DOHH2 (cell line): ENCODE results near the gene PIP5K1C.

Source experiments
- H3F3A ChIP-seq: fragments of 200-600 bp; sonication (generic), shearing (Covaris generic); 2 replicates; pipeline ENCODE4 v1.6.0; 2016; ENCODE audit warnings: antibody characterized with exemption, mild to moderate bottlenecking; ENCODE audit not compliant: control insufficient read depth, insufficient read depth
- H3K27ac ChIP-seq: fragments of 200-600 bp; sonication (generic); 2 replicates; pipeline ENCODE4 v1.5.1; 2014; ENCODE audit warnings: low read depth, mild to moderate bottlenecking, low read length, moderate library complexity
- H3K27me3 ChIP-seq: fragments of 200-600 bp; sonication (generic); 2 replicates; pipeline ENCODE4 v1.6.1; 2014; ENCODE audit warnings: mild to moderate bottlenecking, low read length, mixed read lengths; ENCODE audit not compliant: control insufficient read depth
- H3K36me3 ChIP-seq: fragments of 200-600 bp; sonication (generic); 2 replicates; pipeline ENCODE4 v1.6.1; 2014; ENCODE audit warnings: mild to moderate bottlenecking, low read length, moderate library complexity, mixed read lengths; ENCODE audit not compliant: control insufficient read depth
- H3K4me1 ChIP-seq: fragments of 200-600 bp; sonication (generic); 2 replicates; pipeline ENCODE4 v1.6.1; 2014; ENCODE audit warnings: mild to moderate bottlenecking, low read length, mixed read lengths; ENCODE audit not compliant: control insufficient read depth
- H3K4me2 ChIP-seq: fragments of 200-600 bp; sonication (generic); 2 replicates; pipeline ENCODE4 v1.6.0; 2014; ENCODE audit warnings: mild to moderate bottlenecking, low read length, moderate library complexity
- H3K4me3 ChIP-seq: fragments of 200-600 bp; sonication (generic); 2 replicates; pipeline ENCODE4 v1.5.1; 2014; ENCODE audit warnings: mild to moderate bottlenecking, low read length, mixed read lengths
- H3K79me2 ChIP-seq: fragments of 200-600 bp; sonication (generic); 2 replicates; pipeline ENCODE4 v1.6.1; 2014; ENCODE audit warnings: mild to moderate bottlenecking, low read length, mixed read lengths; ENCODE audit not compliant: control insufficient read depth
- H3K9me2 ChIP-seq: fragments of 200-600 bp; sonication (generic); replicated peaks from 2 replicates; pipeline ENCODE4 v1.6.1; 2014; ENCODE audit warnings: mild to moderate bottlenecking, low read length, mixed read lengths; ENCODE audit not compliant: control insufficient read depth
- H3K9me3 ChIP-seq: fragments of 200-600 bp; sonication (generic); 2 replicates; pipeline ENCODE4 v1.6.1; 2014; ENCODE audit warnings: antibody characterized with exemption, low read length, mixed read lengths; ENCODE audit not compliant: control insufficient read depth, insufficient read depth
- H4K20me1 ChIP-seq: fragments of 200-600 bp; sonication (generic); 2 replicates; pipeline ENCODE4 v1.6.0; 2014; ENCODE audit warnings: low read depth, mild to moderate bottlenecking, antibody characterized with exemption, low read length, moderate library complexity; ENCODE audit not compliant: control insufficient read depth, insufficient read depth
- EZH2phosphoT487 ChIP-seq: fragments of 200-600 bp; sonication (generic); IDR thresholded peaks from 2 replicates; pipeline ENCODE4 v1.6.1; 2017; ENCODE audit warnings: borderline replicate concordance, mild to moderate bottlenecking, antibody characterized with exemption, low read length, moderate library complexity, mixed read lengths
- TF ChIP-seq, protein P1 (sequence below): fragments of 200-600 bp; sonication (generic); IDR thresholded peaks from one replicate; pipeline ENCODE4 v1.5.1; 2014; ENCODE audit warnings: antibody characterized with exemption, mild to moderate bottlenecking, low read depth, low read length; ENCODE audit not compliant: poor library complexity, severe bottlenecking

PIP5K1C gene

DNA sequence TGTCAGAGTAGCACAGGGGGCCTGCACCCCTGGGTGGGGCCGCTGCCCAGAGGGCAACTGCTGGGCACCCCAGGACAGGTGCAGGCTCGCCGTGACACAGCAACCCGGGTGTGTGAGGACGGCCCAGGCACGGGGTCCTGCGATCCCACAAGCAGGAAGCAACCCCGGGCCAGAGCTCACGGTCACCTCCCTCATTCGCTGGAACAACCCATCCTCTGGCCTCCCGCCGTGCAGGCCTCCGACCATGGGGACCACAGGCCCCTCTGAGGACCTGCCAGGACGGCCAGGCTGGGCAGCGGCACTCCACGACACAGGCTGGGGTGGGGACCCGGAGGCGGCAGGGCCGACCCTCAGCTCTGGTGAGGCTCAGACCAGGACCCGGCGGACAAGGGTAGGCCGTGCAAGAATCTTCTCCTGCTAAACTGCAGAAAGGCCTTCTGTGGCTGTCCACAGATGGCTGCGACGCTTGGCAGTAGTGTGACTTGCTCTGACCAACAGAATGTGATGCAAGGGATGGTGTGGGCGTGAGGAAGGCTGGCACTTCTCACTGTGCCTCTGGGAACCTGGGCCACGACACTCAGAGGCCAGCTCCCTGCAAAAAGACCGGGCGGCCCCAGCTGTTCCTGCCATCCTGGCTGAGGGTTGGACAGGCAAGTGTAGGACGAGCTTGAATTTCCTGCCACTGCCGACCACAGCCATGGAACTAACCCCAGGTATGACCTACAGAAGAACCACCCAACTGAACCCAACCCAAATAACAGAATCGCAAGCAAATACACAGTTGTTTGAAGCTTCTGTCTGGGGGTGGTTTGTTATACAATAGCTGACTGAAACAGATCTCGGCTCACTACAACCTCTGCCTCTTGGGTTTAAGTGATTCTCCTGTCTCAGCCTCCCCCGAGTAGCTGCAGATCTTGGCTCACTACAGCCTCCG lies 26.5 kb downstream of the PIP5K1C start:
- H3K9me2 ChIP-seq: no peaks in the 10 kb centered on the region
- no peaks in the 10 kb centered on the region for H3F3A ChIP-seq
- H4K20me1 ChIP-seq: peaks cover 10% of the 10 kb centered on the region
- TF ChIP-seq, protein P1, sequence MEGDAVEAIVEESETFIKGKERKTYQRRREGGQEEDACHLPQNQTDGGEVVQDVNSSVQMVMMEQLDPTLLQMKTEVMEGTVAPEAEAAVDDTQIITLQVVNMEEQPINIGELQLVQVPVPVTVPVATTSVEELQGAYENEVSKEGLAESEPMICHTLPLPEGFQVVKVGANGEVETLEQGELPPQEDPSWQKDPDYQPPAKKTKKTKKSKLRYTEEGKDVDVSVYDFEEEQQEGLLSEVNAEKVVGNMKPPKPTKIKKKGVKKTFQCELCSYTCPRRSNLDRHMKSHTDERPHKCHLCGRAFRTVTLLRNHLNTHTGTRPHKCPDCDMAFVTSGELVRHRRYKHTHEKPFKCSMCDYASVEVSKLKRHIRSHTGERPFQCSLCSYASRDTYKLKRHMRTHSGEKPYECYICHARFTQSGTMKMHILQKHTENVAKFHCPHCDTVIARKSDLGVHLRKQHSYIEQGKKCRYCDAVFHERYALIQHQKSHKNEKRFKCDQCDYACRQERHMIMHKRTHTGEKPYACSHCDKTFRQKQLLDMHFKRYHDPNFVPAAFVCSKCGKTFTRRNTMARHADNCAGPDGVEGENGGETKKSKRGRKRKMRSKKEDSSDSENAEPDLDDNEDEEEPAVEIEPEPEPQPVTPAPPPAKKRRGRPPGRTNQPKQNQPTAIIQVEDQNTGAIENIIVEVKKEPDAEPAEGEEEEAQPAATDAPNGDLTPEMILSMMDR: no peak
- no peak for TF ChIP-seq EZH2phosphoT487
- peaks cover 21% of the 10 kb centered on the region for H3K27me3 ChIP-seq
- H3K4me3 ChIP-seq: no peak overlapping the region
- no peaks in the 10 kb centered on the region for H3K36me3 ChIP-seq
- no peak overlapping the region for H3K4me2 ChIP-seq
- H3K27ac ChIP-seq: no peak overlapping the region
- no peaks in the 10 kb centered on the region for H3K79me2 ChIP-seq
- H3K9me3 ChIP-seq: no peaks in the 10 kb centered on the region
- peaks cover 15% of the 10 kb centered on the region for H3K4me1 ChIP-seq

- no peak overlapping the region for H3K27ac ChIP-seq
- peaks cover 15% of the 10 kb centered on the region for H3K4me1 ChIP-seq
- H3K9me3 ChIP-seq: no peaks in the 10 kb centered on the region
- no peaks in the 10 kb centered on the region for H3K79me2 ChIP-seq
- H3K4me2 ChIP-seq: no peak overlapping the region
- no peaks in the 10 kb centered on the region for H3K9me2 ChIP-seq
- no peaks in the 10 kb centered on the region for H3F3A ChIP-seq
- H3K4me3 ChIP-seq: no peak overlapping the region
- H3K36me3 ChIP-seq: no peaks in the 10 kb centered on the region
- TF ChIP-seq EZH2phosphoT487: no peak
- TF ChIP-seq, protein P1: peak; percentile 11
- H4K20me1 ChIP-seq: peaks cover 10% of the 10 kb centered on the region
- peaks cover 21% of the 10 kb centered on the region for H3K27me3 ChIP-seq
Measured at GRCh38 chr19:3672993-3673392, 27.3 kb downstream of the PIP5K1C start.

GRCh38 chr19:3672575-3672948 lies 27.7 kb downstream of the PIP5K1C start:
- Histone ChIP-seq H3K9me2 (no peaks in the 10 kb centered on the region), H3K4me2 (no peak overlapping the region), H3K9me3 (no peaks in the 10 kb centered on the region), H3K36me3 (no peaks in the 10 kb centered on the region), H3K4me3 (no peak overlapping the region), H3F3A (no peaks in the 10 kb centered on the region), H3K27ac (no peak overlapping the region), H3K79me2 (no peaks in the 10 kb centered on the region), H3K4me1 (peaks cover 15% of the 10 kb centered on the region), H4K20me1 (peaks cover 10% of the 10 kb centered on the region), H3K27me3 (peaks cover 21% of the 10 kb centered on the region)
- no peak for TF ChIP-seq EZH2phosphoT487
- TF ChIP-seq, protein P1: no peak
